Thymus (tissue), 11 donors: ENCODE results near the gene DIP2C. TPM values are rescaled to one million over a fixed set of nuclear protein-coding genes. Genes with fewer than 3 reads are reported as not detected.
A peak's percentile ranks its signal among the peaks of the same experiment; 100 is the strongest.

Source experiments
- DNase-seq, 9 donors: peaks; one replicate each; pipeline ENCODE4 v3.0.0-alpha.2; 2013; ENCODE audit warnings: low spot score in 9 of 9, low read depth in 6 of 9, missing footprints in 1 of 9
- H3K27ac ChIP-seq, 2 donors: one replicate each; pipeline ENCODE4 v1.5.1; 2013; ENCODE audit warnings: control low read depth in 1 of 2, low read depth in 1 of 2, low read length in 1 of 2, mild to moderate bottlenecking in 1 of 2, moderate library complexity in 1 of 2
- H3K27me3 ChIP-seq, 2 donors: one replicate each; pipeline ENCODE4 v1.5.1; 2013; ENCODE audit warnings: low read length in 1 of 2; ENCODE audit not compliant: control insufficient read depth in 2 of 2, insufficient read depth in 1 of 2
- H3K36me3 ChIP-seq, 2 donors: one replicate each; pipeline ENCODE4 v1.5.1; 2013; ENCODE audit warnings: low read length in 1 of 2, mild to moderate bottlenecking in 1 of 2, moderate library complexity in 1 of 2; ENCODE audit not compliant: control insufficient read depth in 2 of 2, insufficient read depth in 2 of 2
- H3K4me1 ChIP-seq, 2 donors: one replicate each; pipeline ENCODE4 v1.5.1; 2013; ENCODE audit warnings: low read length in 2 of 2; ENCODE audit not compliant: control insufficient read depth in 2 of 2, insufficient read depth in 2 of 2
- H3K4me3 ChIP-seq, 2 donors: one replicate each; pipeline ENCODE4 v1.5.1; 2013; ENCODE audit warnings: low read length in 2 of 2, control low read depth in 1 of 2, mild to moderate bottlenecking in 1 of 2
- H3K9me3 ChIP-seq, 2 donors: one replicate each; pipeline ENCODE4 v1.5.1; 2013; ENCODE audit warnings: low read length in 1 of 2, mild to moderate bottlenecking in 1 of 2; ENCODE audit not compliant: control insufficient read depth in 2 of 2, insufficient read depth in 1 of 2
- WGBS: extraction: QIAGEN DNeasy Blood & Tissue Kit; methylation state at CpG from one replicate; pipeline ENCODE4 v1.1.7; 2013; 5-methylcytosine and 5-hydroxymethylcytosine counted together
- polyA plus RNA-seq: library from polyadenylated mRNA; stranded (reverse); fragments of 200-250 nt; gene quantifications from one replicate; pipeline ENCODE4 v1.2.3, GENCODE V29; 2013
- total RNA-seq: library from RNA; stranded (reverse); fragments of 120-200 nt; gene quantifications from one replicate; pipeline ENCODE4 v1.2.4, GENCODE V29; 2013
- donor health status: healthy.

The DIP2C gene
- total and polyA plus RNA-seq, 2 donors, result 2.2 to 3.4 TPM

DNA sequence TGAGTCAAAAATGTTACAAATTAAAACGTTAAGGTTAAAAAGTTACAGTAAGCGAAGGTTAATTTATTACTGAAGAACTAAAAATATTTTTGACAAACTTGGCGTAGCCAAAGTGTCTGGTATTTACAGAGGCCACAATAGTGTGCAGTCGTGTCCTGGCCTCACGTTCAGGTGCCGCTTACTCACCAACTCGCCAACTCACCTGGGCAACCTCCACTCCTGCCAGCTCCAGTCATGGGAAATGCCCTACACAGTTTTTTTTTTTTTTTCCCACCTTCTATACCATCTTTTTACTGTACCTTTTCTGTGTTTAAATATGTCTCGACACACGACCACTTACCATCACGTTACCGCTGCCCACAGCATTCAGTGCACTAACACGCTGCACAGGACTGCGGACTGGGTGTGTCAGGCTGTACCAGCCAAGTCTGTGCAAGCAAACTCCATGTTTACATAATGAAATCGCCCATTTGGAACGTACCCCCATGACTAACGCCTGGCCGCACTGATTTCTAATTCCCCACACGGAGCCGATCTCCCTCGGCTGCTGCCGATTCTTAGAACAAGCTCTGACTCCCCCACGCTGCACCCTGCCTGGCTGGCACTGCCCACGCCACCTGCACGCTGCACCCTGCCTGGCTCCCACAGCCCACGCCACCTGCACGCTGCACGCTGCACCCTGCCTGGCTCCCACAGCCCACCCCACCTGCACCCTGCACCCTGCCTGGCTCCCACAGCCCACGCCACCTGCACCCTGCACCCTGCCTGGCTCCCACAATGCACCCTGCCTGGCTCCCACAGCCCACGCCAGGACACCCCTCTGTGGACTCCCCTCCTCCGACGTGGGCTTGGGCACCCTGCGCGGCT lies 351.1 kb downstream of the DIP2C start:
- H3K4me3 ChIP-seq, result no peak overlapping the region
- peaks cover 0 to 6% of the 10 kb centered on the region in 2 donors for H3K36me3 ChIP-seq
- peak in 4 of 9 donors; percentile 38 to 56 (median 42) for DNase-seq
- H3K27ac ChIP-seq, result no peak overlapping the region
- WGBS, result 77% methylated on average over 33 of the region's 33 CpGs
- H3K27me3 ChIP-seq, result no peaks in the 10 kb centered on the region
- peaks cover 0 to 7% of the 10 kb centered on the region in 2 donors for H3K9me3 ChIP-seq
- peaks cover 4 to 11% of the 10 kb centered on the region in 2 donors for H3K4me1 ChIP-seq

DNA sequence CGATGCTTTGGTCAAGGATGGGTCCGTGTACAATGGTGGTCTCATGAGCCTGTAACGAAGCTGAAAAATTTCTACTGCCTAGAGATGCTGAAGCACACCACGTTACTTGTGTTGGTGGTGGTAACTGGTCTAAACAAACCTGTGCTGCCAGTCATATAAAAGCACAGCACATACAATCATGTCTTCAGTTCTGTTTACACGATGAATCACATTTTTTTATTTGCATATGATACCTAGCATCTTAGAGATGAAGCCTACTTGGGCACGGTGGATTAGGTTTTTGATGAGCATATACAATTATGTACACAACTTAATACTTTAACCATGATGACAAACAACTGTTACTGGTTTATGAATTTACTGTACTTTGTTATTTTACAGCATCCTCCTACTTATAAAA lies 353.2 kb downstream of the DIP2C start:
- Histone ChIP-seq H3K27me3 (no peaks in the 10 kb centered on the region), H3K36me3 (peaks cover 2 to 6% of the 10 kb centered on the region in 2 donors), H3K4me3 (no peak overlapping the region), H3K9me3 (peaks cover 0 to 7% of the 10 kb centered on the region in 2 donors), H3K4me1 (peaks cover 4 to 20% of the 10 kb centered on the region in 2 donors), H3K27ac (no peak overlapping the region)
- 95% methylated on average over 6 of the region's 6 CpGs for WGBS
- DNase-seq, result no peak

DNA sequence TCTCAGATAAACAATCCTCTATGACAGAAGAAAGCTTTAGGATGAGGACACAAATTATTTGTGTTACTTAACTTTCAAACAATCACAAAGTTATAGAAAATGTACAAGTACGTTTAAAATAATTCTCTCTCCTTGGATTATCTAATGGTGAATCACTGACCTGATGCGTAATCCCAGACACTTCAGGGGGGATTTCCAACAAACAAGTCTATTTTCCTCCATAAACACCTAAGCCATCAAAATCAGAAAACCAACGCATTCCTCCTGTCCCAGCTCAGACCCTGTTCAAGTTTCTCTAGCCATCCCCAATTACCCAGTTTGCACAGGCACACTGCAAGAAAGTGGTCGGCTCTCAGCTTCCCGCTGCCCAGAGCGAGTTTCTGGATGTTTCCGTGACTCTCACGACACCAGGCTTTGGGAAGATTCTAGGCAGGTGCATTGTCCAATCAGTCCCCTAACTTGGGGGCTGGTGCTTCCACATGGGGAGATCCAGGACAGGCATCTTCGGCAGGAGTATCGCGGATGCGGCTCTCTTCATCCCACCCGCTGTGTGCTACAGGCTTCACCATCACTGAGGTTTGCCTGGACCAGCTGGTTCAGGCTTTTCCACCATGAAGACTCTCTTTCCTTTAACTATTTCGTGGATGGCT lies 354.2 kb downstream of the DIP2C start:
- Histone ChIP-seq H3K4me1 (peaks cover 4 to 20% of the 10 kb centered on the region in 2 donors), H3K4me3 (no peak overlapping the region), H3K36me3 (peaks cover 2 to 6% of the 10 kb centered on the region in 2 donors), H3K27me3 (no peaks in the 10 kb centered on the region), H3K9me3 (peaks cover 0 to 7% of the 10 kb centered on the region in 2 donors), H3K27ac (no peak overlapping the region)
- DNase-seq, result no peak
- 93% methylated on average over 14 of the region's 14 CpGs for WGBS

DNA sequence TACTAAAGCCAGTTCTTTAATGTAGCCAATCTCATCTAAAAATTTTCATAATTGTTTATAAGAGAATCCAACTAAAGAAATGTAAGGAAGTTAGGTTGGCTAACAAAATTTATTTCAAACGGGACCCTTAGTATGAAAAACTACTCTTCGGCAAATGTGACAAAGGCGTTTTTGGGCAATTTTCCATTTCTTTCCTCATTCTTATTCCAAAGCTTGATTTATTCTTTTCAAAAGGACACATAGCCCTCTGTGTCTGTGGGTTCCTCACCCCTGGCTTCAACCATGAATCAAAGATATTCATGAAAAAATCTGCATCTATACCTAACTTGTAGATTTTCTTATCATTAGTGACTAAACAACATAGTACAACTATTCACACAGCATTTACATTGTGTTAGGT lies 358.3 kb downstream of the DIP2C start:
- H3K4me3 ChIP-seq, result no peak overlapping the region
- 98% methylated on average over 3 of the region's 3 CpGs for WGBS
- H3K9me3 ChIP-seq, result no peaks in the 10 kb centered on the region
- no peak for DNase-seq
- H3K27me3 ChIP-seq, result no peaks in the 10 kb centered on the region
- peaks cover 0 to 19% of the 10 kb centered on the region in 2 donors for H3K4me1 ChIP-seq
- H3K36me3 ChIP-seq, result peaks cover 0 to 2% of the 10 kb centered on the region in 2 donors
- no peak overlapping the region for H3K27ac ChIP-seq

DNA sequence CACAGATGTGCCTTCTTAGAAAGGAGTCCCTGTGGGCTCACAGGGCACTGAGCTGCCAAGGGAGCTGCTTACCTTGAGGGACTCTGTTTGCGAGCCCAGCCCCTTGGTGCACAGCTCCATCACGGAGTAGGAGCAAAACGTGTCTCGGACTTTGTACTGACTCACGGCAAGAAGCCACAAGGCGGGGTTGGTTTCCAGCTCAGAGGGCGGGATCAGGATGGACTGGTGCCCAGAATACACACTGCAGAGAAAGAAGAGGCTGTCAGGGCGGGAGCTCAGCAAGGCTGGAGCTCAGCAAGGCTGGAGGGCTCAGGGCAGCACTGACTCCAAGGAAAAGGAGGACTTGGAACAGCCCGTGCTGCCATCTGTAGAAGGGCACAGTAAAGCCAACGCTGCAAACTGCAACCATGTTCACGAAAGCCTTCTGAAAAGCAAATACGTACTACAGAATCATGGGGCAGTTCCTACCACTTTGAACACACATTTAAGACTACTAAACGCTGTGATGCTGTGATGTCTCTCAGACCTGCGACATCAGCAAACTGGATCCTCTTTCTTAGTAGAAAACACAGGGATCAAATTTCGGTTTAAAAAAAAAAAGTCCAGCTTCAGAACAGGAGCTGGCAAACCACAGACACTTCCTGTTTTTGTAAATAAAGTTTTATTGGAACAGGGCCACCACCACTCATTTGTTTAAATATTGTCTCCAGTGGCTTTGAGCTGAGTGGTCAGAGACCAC lies 359.9 kb downstream of the DIP2C start:
- H3K4me3 ChIP-seq, result no peak overlapping the region

DNA sequence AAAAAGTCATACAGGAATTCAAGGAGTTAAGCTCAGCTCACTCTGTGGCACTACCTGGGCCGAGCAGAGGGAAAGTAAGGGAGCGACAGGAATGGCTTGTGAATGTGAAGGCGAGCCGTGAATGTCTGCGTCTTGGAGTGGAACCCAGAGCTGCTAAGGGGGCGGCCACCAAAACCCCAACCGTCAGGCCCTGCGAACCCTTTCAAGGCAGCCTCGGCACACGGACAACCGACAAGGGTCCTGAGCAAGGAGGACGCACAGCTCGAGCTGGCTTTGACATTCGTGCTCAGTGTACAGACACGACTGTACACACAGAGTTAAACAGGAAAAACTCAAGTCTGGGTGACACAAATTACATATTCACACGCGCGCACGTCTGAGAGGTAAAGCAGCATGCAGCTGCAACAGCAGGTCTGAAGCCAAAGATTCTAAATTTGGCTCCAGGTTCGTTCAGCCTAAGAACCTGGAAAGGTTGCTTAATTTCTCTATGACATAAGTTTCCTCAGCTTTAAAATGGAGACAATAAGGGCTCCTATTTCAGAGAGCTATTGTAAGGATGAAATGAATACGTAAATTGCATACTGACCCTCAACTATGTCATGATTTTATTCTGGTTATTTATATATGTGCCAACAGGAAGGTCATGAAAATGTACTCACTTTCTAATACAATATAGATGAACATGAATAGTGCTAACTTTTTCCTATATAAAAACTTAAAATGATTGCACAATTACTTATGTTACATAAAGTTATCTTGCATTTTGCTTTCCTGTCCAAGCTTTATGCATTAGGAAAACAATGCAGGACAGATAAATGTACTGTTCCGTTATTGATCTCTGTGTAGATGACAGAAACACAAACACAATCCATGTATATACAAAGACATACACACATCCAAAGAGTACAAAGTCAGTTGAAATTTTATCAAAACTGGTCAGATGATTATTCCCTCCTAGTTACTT lies 361.3 kb downstream of the DIP2C start:
- Histone ChIP-seq H3K9me3 (no peaks in the 10 kb centered on the region), H3K27ac (no peak overlapping the region), H3K27me3 (no peaks in the 10 kb centered on the region), H3K36me3 (peaks cover 0 to under 1% of the 10 kb centered on the region in 2 donors), H3K4me1 (peaks cover 0 to 22% of the 10 kb centered on the region in 2 donors), H3K4me3 (no peak overlapping the region)
- DNase-seq, result no peak
- WGBS, result 96% methylated on average over 22 of the region's 22 CpGs

More for the DNA sequence above, 359.9 kb downstream of the DIP2C start:
- 76% methylated on average over 15 of the region's 15 CpGs for WGBS
- Histone ChIP-seq H3K36me3 (peaks cover 0 to 2% of the 10 kb centered on the region in 2 donors), H3K27me3 (no peaks in the 10 kb centered on the region), H3K4me1 (peaks cover 0 to 19% of the 10 kb centered on the region in 2 donors), H3K27ac (no peak overlapping the region), H3K9me3 (no peaks in the 10 kb centered on the region)
- peak in 1 of 9 donors; percentile 38 for DNase-seq

DNA sequence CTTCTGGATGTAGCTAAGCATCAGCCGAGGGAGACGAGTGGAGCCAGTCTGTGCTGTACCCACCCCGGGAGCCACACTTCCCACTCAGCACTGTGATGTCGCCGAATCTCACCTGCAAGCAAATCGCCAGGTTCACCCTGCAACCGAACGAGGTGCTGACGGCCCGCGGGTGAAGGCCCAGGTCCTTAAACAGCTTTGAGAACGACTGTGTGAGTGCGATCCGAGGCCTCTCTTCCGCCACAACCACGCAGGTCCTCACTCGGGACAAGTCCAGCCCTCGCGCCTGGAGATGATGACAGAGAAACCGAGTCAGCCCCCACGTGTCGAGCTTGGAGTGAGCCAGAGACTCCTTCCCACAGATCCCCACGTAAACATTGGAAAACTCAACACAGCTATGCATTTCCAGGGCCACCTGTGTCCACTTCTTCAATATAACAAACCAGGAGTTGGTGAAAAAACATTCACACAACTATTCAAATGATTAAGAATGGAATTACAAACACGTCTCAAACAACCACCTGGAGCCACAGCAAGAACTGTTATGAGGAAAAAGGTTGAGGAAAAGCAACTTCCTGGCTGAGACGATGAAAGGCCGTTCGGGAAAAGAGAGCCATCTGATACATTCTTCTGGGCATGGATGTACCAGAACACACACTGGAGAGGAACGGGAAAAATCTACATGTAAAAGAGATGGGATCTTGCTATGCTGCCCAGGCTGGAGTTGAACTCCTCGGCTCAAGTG lies 362.4 kb downstream of the DIP2C start:
- Histone ChIP-seq H3K4me1 (peaks cover 0 to 15% of the 10 kb centered on the region in 2 donors), H3K9me3 (no peaks in the 10 kb centered on the region), H3K27ac (no peak overlapping the region), H3K27me3 (no peaks in the 10 kb centered on the region), H3K4me3 (no peak overlapping the region), H3K36me3 (no peaks in the 10 kb centered on the region)
- 93% methylated on average over 29 of the region's 29 CpGs for WGBS
- DNase-seq, result no peak

DNA sequence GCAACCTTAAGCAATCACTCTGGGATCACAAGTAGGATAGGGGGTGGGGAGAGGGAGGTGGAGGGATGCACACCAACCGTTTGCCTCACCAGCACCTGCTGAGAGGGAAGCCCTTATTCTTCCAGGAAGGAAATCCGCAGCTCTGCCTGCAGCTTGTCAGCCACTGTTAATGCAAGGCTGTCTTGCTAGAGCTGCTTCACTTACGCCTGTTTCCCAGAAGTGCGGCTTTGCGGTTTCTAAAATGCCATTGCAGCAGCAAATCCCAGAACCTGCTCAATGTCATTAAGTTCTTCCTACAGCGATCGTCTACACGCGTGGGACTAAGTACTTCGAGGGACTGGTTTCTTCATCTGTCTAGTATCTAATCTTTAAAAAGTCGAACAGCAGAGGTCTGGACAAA lies 363.1 kb downstream of the DIP2C start:
- Histone ChIP-seq H3K27ac (no peak overlapping the region), H3K4me3 (no peak overlapping the region), H3K27me3 (no peaks in the 10 kb centered on the region), H3K36me3 (no peaks in the 10 kb centered on the region), H3K4me1 (peaks cover 0 to 15% of the 10 kb centered on the region in 2 donors), H3K9me3 (no peaks in the 10 kb centered on the region)
- DNase-seq, result no peak
- WGBS, result 94% methylated on average over 11 of the region's 11 CpGs
